Type B pancreatic cell (in vitro differentiated cells): Measurements from ENCODE around the gene PIGS. TPM values are rescaled to one million over a fixed set of nuclear protein-coding genes. Genes with fewer than 3 reads are reported as not detected.
A peak's percentile ranks its signal among the peaks of the same experiment; 100 is the strongest.

Source experiments
- DNase-seq: peaks from one replicate; pipeline ENCODE4 v3.0.0; 2021; ENCODE audit warnings: mixed read lengths; ENCODE audit not compliant: unreplicated experiment; ENCODE audit errors: extremely low spot score
- H3K27ac Mint-ChIP-seq: 2 replicates; pipeline ENCODE4 v1.8.0; 2021; ENCODE audit warnings: mild to moderate bottlenecking, mixed read lengths
- H3K27me3 Mint-ChIP-seq: 2 replicates; pipeline ENCODE4 v1.8.0; 2021; ENCODE audit warnings: mixed read lengths
- H3K36me3 Mint-ChIP-seq: 2 replicates; pipeline ENCODE4 v1.8.0; 2021; ENCODE audit warnings: mixed read lengths
- H3K4me1 Mint-ChIP-seq: one replicate; pipeline ENCODE4 v1.8.0; 2021; ENCODE audit warnings: mixed read lengths; ENCODE audit not compliant: unreplicated experiment
- H3K4me3 Mint-ChIP-seq: 2 replicates; pipeline ENCODE4 v1.8.0; 2021; ENCODE audit warnings: mild to moderate bottlenecking, mixed read lengths
- H3K9me3 Mint-ChIP-seq: 2 replicates; pipeline ENCODE4 v1.8.0; 2021; ENCODE audit warnings: mixed read lengths
- total RNA-seq: library from RNA; stranded (reverse); gene quantifications from 2 replicates; pipeline ENCODE4 v1.2.1, GENCODE V29; 2021; ENCODE audit warnings: low replicate concordance
- TF ChIP-seq, protein P1 (sequence below): fragments of 200-600 bp; sonication (generic); conservative IDR thresholded peaks from 2 replicates; pipeline ENCODE4 v1.5.0; 2021; ENCODE audit warnings: antibody characterized with exemption, mild to moderate bottlenecking

The PIGS gene
- total RNA-seq, 1 donor from 2014 or later = 75.0 TPM

DNA sequence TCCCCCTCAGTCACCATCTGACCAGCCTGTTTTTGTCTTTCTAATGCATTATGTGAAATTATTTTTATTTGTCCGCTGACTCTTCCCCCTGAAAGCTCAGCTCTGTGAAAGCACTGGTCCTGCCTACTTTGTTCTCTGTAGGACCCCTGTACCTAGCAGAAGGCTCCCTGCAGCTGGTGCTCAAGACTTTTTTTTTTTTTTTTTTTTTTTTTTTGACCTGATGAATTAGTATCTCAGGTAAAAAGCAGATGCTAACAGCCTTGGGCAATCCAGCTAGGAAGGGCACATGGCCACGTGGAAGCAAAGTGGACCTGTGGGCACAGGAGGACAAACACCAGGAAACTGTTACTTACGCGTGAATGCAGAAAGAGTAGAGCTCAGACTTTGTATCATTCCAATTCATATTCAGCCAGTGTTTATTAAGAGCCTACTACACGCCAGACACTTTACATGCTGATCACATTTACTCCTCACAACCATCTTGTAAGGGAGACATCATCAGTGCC is 18.3 kb downstream of the PIGS start:
- Mint-ChIP-seq H3K27ac (peak overlapping the region; percentile 80), H3K9me3 (no peaks in the 10 kb centered on the region), H3K4me3 (peak overlapping the region; percentile 97), H3K4me1 (peaks cover 25% of the 10 kb centered on the region), H3K27me3 (no peaks in the 10 kb centered on the region), H3K36me3 (peaks cover 29% of the 10 kb centered on the region)
- TF ChIP-seq, protein P1, sequence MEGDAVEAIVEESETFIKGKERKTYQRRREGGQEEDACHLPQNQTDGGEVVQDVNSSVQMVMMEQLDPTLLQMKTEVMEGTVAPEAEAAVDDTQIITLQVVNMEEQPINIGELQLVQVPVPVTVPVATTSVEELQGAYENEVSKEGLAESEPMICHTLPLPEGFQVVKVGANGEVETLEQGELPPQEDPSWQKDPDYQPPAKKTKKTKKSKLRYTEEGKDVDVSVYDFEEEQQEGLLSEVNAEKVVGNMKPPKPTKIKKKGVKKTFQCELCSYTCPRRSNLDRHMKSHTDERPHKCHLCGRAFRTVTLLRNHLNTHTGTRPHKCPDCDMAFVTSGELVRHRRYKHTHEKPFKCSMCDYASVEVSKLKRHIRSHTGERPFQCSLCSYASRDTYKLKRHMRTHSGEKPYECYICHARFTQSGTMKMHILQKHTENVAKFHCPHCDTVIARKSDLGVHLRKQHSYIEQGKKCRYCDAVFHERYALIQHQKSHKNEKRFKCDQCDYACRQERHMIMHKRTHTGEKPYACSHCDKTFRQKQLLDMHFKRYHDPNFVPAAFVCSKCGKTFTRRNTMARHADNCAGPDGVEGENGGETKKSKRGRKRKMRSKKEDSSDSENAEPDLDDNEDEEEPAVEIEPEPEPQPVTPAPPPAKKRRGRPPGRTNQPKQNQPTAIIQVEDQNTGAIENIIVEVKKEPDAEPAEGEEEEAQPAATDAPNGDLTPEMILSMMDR = no peak
- DNase-seq = no peak

DNA sequence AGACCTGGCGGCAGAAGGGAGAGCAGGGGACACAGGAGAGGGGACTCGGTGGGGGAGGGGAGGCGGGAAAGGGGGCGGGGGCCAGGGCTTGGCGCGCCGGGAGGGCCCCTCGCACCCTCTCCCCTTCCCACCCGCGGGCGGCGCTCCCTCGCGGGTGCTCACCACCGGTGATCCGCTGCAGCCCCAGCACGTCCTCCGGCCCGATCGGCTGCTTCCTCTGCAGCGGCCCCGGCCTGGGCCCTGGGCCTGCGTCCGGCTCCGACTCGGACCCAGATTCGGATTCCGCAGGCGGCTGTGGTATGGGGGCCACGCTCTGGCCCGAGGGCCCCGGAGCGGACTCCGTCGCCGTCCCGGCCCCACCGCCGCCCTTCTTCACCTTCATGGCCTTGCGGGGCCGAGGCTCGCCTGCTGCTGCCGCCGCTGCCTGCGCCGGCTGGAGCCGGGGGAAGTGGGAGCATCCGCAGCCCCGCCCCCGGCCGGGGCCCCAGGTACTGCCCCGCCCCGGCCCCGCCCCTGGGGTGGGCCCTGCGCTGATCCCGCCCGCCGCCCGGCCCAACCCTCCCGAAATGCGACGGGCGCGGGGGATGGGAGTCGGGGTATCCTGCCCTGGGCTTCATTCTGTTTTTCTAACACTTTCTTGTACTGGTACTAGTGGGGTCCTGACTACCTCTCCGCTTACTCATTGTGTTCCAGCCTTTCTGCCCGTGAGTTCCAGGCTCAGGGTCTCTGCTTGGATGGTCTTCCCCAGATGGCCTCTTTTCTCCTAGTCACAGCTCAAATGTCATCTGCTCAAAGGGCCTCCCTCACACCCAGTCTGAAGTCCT is 18.9 kb downstream of the PIGS start, which contains the start of gene UNC119:
Gene UNC119, minus strand, starts transcription at position 449 of the 824 bp plus-strand sequence. Its CDS starts 67 bp downstream, at position 382.
- Mint-ChIP-seq H3K36me3 (peaks cover 24% of the 10 kb centered on the region), H3K4me1 (peaks cover 26% of the 10 kb centered on the region), H3K4me3 (peak within 1 kb of the TSS; percentile 97), H3K27me3 (no peaks in the 10 kb centered on the region), H3K9me3 (no peaks in the 10 kb centered on the region), H3K27ac (peak within 1 kb of the TSS; percentile 80)
- peak; percentile 84 for DNase-seq
- TF ChIP-seq, protein P1 = no peak

DNA sequence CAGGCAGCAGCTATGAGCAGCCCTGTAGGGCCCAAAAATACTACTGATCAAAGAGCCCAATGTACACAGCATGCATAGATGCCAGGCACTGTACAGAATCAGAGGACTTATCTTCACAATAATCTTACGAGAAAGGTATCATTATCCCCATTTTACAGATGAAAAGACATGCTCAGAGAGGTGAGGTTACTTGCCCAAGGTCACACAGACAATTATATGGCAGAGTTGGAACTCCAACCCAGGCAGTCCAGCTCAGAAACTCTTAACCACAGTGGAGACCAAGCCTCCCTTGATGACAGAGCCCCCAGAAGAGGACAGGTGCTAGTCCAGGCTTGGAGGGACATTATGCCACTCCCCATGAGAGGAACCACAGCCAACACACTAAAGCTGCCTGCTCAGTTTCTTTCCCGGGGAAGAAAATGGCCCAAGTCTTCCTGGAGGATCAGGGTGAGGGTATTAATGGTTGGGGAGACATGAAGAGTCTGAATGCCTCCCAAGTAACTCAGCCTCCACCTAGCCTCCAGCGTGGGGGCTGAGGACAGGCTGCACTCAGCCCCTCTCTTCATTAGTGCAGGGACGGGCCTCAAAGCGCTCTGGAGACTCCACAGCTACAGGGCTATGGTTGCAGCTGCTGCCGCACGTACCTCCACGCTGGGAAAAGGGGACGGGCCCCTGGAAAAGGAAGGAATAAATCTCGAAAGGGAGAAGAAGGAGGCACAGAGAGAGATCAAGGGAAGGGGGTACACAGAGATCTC is 19.7 kb downstream of the PIGS start:
- Mint-ChIP-seq H3K4me1 (peaks cover 26% of the 10 kb centered on the region), H3K27me3 (no peaks in the 10 kb centered on the region), H3K4me3 (peak overlapping the region; percentile 97), H3K36me3 (peaks cover 19% of the 10 kb centered on the region), H3K9me3 (no peaks in the 10 kb centered on the region), H3K27ac (peak overlapping the region; percentile 79)
- TF ChIP-seq, protein P1 = no peak
- DNase-seq = no peak

DNA sequence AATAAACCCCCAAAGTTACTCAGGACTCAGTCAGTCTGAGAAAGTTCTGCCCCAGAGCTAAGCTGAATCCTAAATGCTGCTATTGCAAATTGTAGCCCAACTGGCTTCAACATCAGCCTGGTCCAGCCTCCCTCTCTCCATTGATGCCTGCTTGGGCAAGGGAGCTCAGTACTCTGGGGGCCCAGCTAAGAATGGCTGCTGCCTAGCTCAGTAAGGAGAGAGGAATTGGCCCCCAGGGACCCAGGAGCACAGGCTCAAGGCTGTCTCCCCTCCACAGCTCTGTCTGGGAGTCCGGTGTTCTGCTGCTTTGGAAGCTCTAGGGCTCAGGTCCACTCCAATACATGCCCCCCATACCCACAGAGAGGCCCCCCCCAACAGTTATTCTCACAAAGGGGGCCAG is 20.5 kb downstream of the PIGS start:
- no peak overlapping the region for H3K27ac Mint-ChIP-seq
- peaks cover 15% of the 10 kb centered on the region for H3K36me3 Mint-ChIP-seq
- H3K4me3 Mint-ChIP-seq = no peak overlapping the region
- no peaks in the 10 kb centered on the region for H3K27me3 Mint-ChIP-seq
- DNase-seq = no peak
- no peaks in the 10 kb centered on the region for H3K9me3 Mint-ChIP-seq
- H3K4me1 Mint-ChIP-seq = peaks cover 26% of the 10 kb centered on the region
- TF ChIP-seq, protein P1 = no peak

DNA sequence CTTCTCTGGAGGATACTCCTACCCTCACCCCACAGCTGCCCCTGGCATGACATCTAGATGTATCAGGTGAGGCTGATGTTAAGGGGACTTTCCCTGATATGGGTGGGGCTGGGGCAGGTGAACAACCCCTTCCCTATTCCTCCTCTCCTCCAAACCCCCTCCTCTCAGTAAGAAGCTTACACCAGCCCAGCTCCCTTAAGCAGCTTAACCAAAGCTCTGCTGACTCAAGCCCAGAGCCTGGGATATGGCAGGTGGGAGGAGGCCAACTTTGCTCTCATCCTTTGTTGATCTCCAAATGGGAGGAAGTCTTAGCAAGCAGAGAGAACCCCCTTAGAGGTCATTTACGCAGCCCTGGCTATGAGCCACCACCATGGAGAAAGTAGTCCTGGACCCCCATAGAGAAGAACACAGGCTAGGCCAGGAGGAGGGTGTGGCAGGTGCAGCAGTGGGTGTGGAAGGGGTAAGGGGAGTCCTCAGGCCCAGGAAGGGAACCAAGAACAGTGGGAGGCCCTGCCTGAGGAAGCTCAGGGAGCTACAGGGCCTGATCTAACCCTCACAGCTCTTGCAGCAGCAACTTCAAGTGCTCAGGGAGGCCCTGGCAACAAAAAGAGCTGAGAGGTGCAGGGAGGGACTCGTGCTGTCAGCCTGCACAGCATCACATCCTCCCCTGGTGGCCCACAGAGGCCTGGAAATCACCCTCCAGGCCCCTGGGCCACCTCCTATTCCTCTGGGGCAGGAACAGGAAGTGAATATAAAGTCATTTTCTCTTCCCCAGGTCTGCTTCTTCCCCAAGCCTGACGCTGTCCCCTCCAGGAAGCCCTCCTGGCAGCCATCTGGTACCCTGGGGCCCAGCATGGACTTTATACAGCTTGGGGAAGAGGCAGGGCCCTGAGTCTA is 21.8 kb downstream of the PIGS start:
- Mint-ChIP-seq H3K27me3 (no peaks in the 10 kb centered on the region), H3K36me3 (peaks cover 7% of the 10 kb centered on the region), H3K4me1 (peaks cover 28% of the 10 kb centered on the region), H3K4me3 (no peak overlapping the region), H3K9me3 (no peaks in the 10 kb centered on the region), H3K27ac (no peak overlapping the region)
- TF ChIP-seq, protein P1 = no peak
- no peak for DNase-seq
